Fibroblast of lung (primary cell): ENCODE measurements around the gene HECTD4.

Experiments
- EZH2 ChIP-seq: IDR thresholded peaks from 2 replicates; pipeline ENCODE4 v1.5.1; 2012; ENCODE audit warnings: low read length, control low read depth, mild to moderate bottlenecking; ENCODE audit errors: missing control alignments
- TF ChIP-seq, protein P1 (sequence below), 2 donors: IDR thresholded peaks in 1 of 2; conservative IDR thresholded peaks in 1 of 2; 1 replicate in 1 of 2; 2 replicates in 1 of 2; pipeline ENCODE4 v1.5.1; 2011 to 2012; ENCODE audit warnings: low read length in 2 of 2, control low read depth in 1 of 2, inconsistent platforms in 1 of 2, low read depth in 1 of 2, mild to moderate bottlenecking in 1 of 2

DNA sequence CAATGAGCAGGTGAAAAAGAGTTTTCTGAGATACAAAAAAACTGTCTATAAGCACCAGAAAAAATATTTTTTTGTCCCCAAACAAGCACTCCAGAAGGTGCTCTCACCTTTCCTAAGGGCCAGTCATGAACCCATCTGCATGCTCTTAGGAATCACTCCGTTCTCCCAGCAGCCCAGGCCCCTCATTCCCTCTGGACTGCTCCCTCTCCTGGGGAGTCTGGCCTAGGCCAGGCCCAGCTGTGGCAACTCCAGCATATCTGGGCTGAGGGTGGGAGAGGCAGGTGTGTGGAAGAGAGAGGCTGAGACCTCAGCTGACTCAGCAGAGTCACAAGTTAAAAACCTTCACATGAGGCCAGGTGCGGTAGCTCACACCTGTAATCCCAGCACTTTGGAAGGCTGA lies 202.3 kb downstream of the HECTD4 start:
- TF ChIP-seq, protein P1, sequence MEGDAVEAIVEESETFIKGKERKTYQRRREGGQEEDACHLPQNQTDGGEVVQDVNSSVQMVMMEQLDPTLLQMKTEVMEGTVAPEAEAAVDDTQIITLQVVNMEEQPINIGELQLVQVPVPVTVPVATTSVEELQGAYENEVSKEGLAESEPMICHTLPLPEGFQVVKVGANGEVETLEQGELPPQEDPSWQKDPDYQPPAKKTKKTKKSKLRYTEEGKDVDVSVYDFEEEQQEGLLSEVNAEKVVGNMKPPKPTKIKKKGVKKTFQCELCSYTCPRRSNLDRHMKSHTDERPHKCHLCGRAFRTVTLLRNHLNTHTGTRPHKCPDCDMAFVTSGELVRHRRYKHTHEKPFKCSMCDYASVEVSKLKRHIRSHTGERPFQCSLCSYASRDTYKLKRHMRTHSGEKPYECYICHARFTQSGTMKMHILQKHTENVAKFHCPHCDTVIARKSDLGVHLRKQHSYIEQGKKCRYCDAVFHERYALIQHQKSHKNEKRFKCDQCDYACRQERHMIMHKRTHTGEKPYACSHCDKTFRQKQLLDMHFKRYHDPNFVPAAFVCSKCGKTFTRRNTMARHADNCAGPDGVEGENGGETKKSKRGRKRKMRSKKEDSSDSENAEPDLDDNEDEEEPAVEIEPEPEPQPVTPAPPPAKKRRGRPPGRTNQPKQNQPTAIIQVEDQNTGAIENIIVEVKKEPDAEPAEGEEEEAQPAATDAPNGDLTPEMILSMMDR (conservative IDR thresholded peaks at IDR 0.05 in 1 of 2, IDR thresholded peaks at IDR 0.05 in 1 of 2; ENCODE audit: low read depth in 1 of 2, low read length in 2 of 2): no peak
- TF ChIP-seq EZH2: no peak
